GM19438 (cell line): ENCODE measurements around the gene KIF22.
"Not testable (repeated sequence)": the region's sequence is repeated elsewhere in the genome, so short reads cannot be mapped to it uniquely, and the experiment has no call there.

ENCODE experiments used
- ATAC-seq: cut with Tn5 transposase; IDR thresholded peaks from one replicate; pipeline ENCODE4 v1.9.1; 2021; ENCODE audit warnings: low read depth; ENCODE audit not compliant: unreplicated experiment

The KIF22 gene

DNA sequence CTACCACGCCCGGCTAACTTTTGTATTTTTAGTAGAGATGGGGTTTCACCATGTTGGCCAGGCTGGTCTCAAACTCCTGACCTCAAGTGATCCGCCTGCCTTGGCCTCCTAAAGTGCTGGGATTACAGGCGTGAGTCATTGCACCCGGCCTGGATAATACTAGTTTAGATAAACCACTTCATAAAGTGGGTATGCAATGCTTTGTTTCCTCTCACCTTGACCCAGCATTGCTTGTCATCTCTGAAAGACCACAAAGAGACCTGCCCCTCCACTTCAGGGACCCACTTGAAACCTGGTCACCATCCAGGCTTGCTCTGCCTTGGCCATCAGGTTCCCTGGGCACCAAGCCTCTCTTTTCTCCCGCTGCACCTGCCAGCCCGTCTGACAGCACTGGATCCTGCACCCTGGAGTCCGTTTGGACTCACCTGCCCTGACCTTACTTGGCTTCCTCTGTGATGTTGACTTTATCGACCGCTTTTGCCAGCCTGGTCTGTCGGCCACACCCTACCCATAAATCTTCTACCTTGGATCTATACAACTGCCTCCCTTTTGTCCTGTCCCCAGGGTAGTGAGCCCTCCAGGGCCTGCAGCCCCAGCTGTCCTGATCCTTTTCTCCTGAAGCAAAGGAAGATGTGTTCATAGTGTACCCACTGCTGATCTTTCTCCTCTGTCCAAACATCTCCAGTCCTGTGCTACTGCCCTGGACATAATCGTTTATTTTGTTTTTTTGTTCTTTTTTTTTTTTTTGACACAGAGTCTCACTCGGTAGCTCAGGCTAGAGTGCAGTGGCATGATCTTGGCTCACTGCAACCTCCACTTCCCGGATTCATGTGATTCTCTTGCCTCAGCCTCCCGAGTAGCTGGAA lies 25.2 kb upstream of the KIF22 start:
- ATAC-seq: no peak

DNA sequence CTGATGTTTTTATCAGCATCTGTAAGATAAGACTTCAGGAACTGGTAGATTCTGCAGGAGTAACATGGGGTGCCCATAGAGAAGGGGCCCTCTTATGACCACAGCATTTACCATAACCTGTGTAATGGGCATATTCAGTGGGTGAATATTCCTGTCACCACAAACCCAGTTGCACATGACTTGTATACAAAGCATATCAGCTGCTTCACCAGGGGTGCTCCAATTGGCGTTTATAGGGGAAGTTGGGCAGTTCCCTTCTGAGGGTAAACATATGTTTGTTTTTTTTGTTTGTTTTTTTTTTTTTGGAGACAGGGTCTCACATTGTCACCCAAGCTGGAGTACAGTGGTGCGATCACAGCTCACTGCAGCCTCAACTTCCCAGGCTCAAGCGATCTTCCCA lies 24.0 kb upstream of the KIF22 start:
- ATAC-seq: no peak

DNA sequence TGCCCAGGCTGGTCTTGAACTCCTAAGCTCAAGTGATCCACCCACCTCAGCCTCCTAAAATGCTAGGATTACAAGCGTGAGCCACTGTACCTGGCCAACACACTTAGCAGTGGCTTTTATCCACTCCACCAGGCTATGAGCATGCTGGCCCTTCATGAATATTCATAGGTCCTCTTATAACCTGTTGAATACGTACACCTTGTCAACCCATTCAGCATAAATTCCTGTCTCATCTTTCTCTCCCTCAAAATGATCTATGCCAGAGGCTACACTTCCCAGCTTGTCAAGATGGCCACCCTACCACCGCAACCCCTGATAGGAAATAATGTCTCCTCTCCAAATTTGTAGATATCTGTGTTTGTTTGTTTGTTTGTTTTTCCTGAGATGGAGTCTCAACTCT lies 23.5 kb upstream of the KIF22 start:
- no peak for ATAC-seq

DNA sequence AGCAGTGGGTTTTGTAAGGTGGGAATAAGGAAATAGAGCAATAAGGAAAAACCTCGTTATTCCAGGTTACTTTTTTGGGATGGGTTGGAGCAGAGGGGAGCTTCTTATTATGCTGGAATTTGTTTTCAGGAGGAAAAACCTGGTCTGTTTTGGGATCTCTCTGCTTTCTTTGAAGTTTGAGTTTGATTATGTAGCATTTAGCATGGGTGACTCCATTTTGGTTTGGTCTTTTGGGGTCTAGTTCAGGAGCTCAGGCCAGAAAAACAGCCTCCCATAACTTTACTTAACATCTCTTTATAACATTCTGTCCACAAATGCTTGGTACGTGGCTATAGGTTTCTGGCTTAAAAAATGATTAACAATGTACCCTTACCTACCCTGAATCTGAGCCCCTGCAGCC lies 21.0 kb upstream of the KIF22 start:
- ATAC-seq: no peak

DNA sequence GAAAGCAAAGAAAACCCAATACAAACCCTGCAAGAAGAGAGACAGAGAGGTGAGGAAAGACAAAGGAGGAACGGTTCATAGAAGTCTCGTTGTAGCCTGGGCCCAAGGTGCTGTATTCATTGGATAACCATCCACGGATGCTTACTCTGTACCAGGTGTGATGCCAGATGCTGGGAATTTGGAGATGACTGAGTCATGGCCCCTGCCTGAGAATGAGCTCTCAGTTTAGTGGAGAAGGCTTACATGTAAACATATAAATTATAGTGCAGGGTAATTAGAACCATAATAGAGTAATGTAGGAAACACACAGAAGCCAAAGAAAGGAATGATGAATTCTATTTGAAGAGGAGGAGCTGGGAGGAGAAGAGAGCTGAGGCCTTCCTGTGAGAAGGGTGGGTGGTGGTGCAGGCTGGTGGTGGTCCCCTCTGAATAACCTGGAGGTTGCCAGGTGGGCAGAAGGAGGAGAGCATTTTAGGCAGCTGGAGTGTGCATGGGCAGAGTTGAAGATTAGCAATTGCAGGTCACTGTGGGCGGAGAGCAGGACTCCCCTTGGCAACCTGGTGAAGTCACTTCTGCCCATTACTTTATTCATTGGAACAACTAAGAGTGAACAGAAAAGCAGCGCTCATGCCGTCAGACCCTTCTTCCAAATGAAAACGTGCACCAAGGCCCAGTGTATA lies 20.2 kb upstream of the KIF22 start:
- no peak for ATAC-seq

DNA sequence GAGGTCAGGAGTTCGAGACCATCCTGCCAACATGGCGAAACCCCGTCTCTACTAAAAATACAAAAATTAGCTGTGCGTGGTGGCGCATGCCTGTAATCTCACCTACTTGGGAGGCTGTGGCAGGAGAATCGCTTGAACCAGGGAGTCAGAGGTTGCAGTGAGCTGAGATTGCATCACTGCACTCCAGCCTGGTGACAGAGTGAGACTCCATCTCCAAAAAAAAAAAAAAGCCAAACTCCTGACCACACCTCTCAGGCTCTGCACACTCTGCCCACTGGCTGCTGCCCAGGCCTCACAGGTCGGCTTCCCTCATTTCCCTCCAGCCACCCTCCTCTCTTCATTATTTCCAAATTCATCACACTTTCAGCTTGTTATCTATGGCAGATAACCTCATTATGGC lies 18.2 kb upstream of the KIF22 start:
- not testable (repeated sequence) for ATAC-seq

DNA sequence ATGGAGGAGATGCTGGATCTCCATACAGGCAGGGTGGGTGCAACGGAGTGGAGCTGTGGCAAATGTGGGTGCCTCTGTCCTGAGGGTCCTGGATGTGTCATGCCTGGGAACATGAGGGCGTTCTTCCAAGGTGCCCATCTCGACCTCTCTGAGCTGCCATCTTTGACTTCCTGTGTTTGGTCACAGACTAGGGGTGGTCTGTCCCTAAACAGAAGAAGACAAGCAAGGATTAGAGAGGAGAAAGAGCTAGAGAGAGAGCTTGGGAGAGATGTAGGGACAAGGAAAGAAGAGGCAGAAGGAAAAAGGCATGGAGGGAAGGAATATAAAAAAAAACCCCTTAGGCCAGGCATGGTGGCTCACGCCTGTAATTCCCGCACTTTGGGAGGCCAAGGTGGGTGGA lies 15.8 kb upstream of the KIF22 start:
- no peak for ATAC-seq

DNA sequence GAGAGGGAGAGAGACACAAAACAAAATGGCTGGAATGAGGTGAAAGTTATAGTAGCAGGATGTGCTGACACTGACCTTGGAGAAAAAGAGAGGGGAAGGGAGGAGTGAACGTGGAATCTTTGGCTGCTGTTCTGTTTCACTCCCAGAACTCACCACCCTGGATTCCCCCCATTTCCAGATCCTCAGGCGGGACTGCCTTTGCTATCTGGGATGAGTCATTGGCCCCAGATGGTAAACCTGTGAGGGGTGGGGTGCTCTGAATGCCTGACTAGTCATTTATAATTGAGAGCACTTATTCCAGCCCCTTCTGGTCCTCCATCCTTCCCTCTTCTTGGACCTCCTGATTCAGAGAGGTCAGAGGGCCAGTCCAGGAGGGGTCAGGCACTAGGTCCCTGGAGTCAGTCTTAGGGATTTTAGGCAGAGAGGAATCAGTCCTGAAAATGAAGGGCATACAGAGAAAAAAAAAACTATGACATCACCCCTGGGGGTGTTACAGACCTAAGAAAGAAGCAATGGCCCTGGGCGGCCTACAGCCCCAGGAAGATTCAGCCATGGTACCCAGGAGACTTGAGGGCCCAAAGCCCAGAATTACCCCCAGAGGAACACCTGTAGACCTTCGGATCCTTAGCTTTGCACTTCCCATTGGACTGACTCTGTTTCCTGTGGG lies 14.7 kb upstream of the KIF22 start:
- no peak for ATAC-seq

DNA sequence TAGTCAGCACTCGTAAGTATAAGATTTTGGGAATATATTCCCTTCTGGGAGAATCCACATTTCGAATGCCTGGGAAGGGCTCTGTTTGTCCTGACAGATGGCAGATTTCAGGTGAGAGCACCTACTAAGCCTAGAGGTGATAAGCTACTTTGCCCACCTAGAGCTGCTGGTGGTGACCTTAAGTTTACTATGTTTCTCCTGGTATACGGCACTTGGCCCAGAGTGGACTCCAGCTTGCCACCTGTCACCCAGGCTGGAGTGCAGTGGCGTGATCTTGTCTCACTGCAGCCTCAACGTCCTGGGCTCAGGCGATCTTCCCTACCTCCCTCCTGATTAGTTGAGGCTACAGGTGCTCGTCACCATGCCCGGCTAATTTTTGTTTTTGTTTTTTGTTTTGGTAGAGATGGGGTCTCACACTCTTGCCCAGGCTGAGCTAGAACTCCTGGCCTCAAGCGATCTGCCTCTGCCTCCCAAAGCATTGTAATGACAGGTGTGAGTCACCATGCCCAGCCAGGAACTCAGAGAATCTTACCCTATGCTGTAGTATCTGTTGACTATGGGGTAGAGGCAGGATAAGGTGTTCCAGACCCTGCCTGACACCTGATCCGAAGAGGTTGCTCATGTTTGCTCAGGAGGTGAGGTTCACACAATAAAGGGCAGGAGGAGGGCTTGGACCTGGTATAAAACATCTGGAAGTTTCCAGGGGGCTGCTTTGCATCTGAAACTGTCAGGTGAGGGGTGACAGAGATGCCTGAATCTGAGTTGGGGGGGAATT lies 12.8 kb upstream of the KIF22 start, which contains the start of gene ZG16:
TSS of gene ZG16 (plus strand) at position 681 of the 775 bp plus-strand sequence. CDS start 1,011 bp downstream, outside the sequence.
- no peak for ATAC-seq

DNA sequence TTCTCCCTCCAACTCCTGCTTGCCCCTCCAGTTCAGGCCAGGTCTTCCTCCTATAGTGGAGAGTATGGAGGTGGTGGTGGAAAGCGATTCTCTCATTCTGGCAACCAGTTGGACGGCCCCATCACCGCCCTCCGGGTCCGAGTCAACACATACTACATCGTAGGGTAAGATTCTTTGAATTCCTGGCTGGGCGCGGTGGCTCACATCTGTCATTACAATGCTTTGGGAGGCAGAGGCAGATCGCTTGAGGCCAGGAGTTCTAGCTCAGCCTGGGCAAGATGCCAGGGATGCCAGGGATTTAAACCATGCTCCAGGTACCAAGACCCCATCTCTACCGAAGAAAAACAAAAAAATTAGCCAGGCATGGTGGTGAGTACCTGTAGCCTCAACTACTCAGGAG lies 11.1 kb upstream of the KIF22 start:
- no peak for ATAC-seq

DNA sequence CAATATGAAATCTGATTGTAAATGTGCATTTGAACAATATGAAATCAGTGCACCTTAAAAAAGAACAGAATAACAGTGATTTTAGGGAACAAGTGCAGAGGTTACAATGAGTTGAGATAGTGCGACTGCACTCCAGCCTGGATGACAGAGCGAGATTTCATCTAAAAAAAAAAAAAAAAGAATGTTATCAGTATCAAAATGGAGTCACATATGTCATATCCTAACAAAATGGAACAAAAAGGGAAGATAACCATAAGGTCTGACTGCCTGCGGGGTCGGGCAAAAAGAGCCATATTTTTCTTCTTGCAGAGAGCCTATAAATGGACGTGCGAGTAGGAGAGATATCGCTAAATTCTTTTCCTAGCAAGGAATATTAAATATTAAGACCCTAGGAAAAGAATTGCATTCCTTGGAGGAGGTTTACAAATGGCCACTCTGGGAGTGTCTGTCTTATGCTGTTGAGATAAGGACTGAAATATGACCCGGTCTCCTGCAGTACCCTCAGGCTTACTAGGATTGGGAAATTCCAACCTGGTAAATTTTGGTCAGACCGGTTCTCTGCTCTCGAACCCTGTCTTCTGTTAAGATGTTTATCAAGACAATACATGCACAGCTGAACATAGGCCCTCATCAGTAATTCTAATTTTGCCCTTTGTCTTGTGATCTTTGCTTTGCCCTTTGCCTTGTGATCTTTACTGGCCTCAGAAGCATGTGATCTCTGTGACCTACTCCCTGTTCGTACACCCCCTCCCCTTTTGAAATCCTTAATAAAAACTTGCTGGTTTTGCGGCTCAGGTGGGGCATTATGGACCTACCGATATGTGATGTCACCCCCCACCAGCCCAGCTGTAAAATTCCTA lies 7.2 kb upstream of the KIF22 start:
- not testable (repeated sequence) for ATAC-seq

DNA sequence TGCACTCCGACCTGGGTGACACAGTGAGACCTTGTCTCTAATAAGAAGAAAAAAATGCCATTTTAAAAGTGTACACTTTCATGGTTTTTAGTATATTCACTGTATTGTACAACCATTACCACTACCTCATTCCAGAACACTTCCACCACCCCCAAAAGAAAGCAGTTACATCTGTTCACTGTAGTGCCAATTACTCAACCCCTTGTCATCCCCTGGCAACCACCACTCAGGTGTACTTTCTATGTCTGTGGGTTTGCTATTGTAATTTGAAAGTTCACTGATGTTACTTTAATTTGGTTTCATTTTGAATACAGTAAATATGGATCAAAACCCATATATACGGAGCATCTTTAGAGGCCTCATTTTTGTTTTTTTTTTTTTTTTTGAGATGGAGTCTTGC lies 6.4 kb upstream of the KIF22 start:
- ATAC-seq: no peak

DNA sequence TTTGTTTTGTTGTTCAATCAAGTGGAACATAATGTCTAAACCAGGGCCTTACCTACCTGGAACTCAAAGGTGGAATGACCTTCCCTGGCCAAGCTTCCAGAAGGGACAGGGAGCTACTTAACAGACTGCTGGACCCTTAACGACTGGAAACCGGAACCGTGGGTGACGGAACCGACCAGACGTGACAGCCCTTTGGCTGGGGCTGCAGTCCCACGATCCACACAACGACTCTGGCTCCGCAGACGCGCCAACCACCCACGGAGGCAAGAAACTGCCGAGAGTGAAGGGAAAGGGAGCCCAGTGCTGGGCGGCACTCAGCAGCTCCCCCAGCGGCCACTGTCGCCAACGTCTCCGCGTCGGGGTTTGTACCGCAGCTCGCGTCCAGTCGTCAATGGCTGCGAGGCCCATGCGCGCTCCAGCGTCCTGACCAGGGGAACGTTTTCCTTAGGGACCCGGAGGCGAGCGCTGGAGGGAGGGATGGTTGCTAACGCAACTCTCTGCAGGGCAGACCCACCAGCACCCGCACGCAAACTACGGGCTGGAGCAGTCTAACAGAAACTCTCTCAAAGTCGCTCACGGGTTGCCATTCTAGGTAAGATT lies 5.5 kb upstream of the KIF22 start:
- no peak for ATAC-seq

DNA sequence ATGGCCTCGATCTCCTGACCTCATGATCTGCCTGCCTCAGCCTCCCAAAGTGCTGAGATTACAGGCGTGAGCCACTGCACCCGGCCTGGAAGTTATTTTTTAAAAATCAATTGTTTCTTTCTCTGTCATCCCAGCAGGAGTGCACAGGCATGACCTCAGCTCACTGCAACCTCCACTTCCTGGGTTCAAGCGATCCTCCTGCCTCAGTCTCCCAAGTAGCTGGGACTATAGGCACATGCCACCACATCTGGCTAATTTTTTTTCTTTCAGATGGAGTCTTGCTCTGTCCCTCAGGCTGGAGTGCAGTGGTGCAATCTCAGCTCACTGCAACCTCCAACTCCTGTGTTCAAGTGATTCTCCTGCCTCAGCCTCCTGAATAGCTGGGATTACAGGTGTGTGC lies 3.4 kb upstream of the KIF22 start:
- ATAC-seq: not testable (repeated sequence)

DNA sequence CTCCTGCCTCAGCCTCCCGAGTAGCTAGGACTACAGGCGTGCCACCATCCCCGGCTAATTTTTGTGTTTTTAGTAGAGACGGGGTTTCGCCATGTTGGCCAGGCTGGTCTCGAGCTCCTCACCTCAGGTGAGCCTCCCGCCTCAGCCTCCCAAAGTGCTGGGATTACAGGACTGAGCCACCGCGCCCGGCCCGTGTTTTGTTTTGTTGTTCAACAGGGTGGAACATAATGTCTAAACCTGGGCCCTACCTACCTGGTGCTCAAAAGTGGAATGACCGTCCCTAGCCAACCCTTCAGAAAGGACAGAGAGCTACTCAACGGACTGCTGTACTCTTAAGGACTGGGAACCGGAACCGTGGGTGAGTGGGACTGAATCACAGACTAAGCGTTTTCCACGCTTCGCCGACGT lies 772 bp upstream of the KIF22 start:
- ATAC-seq: peak; percentile 9

DNA sequence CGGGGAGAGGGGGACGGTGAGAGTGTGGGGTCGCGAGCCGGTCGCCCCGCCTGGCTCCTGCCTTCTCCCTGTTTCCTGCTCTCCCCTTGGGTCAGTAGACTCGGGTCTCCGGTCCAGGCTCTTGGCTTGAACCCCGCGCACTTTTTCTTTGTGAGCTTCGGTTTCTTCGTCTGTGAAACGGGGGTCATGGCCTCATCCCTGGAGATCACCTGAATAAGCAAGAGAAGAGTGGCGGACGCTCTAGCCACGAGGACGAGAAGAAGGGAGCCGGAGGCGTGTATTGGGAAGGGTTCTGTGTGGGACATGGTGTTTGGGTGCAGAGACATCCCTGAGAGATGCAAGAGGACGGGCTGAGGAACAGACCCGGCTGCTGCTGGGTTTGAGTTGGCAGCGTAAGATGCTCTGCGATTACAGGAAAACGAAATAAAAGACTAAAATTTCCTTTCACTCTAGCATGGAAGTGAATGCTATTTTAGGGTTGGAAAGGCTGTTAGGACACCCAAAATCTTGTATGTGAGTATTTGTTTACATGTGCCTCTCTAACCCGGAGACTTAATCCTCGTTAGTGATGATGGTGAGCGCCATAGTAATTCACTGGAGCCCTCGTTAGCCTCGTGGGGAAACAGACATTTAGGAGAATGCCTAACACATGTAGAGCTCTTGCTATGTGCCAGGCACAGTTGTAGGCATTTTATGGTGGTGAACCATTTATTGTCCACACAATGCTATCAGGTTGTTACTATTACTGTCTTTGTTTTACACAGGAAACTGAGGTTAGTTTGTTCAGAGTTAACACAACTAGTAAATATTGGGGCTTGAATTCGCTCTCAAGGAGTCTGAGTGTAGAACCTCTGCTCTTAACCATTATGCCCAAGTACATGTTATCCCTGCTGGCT lies 646 bp downstream of the KIF22 start:
- no peak for ATAC-seq

DNA sequence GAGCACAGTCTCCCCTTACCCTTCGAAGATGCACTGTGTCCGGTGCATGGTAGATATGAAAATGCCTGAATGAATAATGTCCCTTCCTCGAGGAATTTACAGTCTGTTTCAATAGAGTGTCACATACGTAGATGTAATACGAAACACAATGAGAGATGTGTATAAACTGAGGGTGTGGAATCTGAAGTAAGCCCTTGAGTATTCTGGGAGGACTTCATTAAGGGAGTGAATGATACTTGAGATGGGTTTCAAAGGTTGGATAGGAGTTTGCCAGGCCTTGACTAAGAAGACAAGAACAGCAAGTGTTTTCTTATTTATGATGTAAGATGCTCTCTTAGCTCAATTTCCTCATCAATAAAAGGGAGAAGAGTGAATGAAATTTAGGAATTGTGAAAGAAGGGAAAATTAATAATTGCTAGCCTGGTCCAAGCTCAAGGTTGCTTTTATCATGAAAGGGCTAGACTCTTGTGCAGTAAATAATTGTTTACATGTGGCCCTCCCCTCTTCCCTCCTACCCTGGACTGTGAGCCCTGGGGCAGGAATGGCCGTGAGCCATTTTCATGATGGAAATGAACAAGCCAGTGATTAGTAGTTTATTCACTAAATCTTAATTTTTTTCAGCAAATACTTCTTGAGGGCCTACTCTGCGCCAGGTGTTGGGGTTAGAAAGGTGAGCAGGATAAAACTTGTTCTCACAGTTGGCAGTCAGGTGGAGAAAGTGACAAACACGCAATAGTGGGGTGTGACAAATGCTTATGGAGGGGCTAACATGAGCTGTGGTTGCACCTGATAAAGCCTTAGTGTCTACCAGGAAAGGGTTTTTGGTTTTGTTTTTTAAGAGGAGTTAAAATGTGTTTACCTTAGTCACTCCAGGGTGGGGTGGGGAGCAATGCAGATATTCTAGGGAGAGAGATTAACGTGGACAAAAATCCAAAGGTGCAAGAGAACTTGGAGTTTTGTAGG lies 1.6 kb downstream of the KIF22 start:
- ATAC-seq: no peak
